ENCODE measurements around the gene CHST6. TPM values are rescaled to one million over a fixed set of nuclear protein-coding genes. Genes with fewer than 3 reads are reported as not detected.
"Not testable (repeated sequence)": the region's sequence is repeated elsewhere in the genome, so short reads cannot be mapped to it uniquely, and the experiment has no call there.

CHST6 gene
- polyA plus RNA-seq, 4 donors, result 1.0 to 10.1 (median 5.0) TPM

GRCh38 chr16:75463389-75464121, 31.7 kb downstream of the CHST6 start:
- DNase-seq, result peak; percentile 46 to 75
- H3K27ac ChIP-seq (ENCODE audit: low read depth in 1 of 3, low read length in 2 of 3), result peak overlapping the region; percentile 95 to 100 (median 96)
- peaks cover 0 to 22% (median 5%) of the 10 kb centered on the region in 3 donors for H3K4me1 ChIP-seq (ENCODE audit: control insufficient read depth in 3 of 3, insufficient read depth in 2 of 3, low read depth in 1 of 3, low read length in 2 of 3)
- WGBS, 3 donors, result 2 to 3% (median 2%) methylated on average over 20 to 39 of the region's 39 CpGs
- not testable (repeated sequence) for FAIRE-seq; H3K9me3 ChIP-seq (ENCODE audit: control insufficient read depth in 2 of 2, insufficient read depth in 1 of 2, low read depth in 1 of 2, low read length in 1 of 2); H3K36me3 ChIP-seq (ENCODE audit: control insufficient read depth in 3 of 3, insufficient read depth in 2 of 3, low read depth in 1 of 3, low read length in 3 of 3); H3K27me3 ChIP-seq (ENCODE audit: control insufficient read depth in 3 of 3, insufficient read depth in 3 of 3, low read length in 3 of 3)
- peak overlapping the region; percentile 71 to 95 (median 92) for H3K4me3 ChIP-seq (ENCODE audit: low read depth in 1 of 3, low read length in 3 of 3)

- 0 to 6% (median 1%) methylated on average over 2 of the region's 2 CpGs for WGBS, 3 donors
- Histone ChIP-seq H3K4me3 (ENCODE audit: low read depth in 1 of 3, low read length in 3 of 3) (peak overlapping the region in 2 of 3 donors; percentile 92 to 95), H3K27me3 (ENCODE audit: control insufficient read depth in 3 of 3, insufficient read depth in 3 of 3, low read length in 3 of 3) (no peaks in the 10 kb centered on the region), H3K4me1 (ENCODE audit: control insufficient read depth in 3 of 3, insufficient read depth in 2 of 3, low read depth in 1 of 3, low read length in 2 of 3) (peaks cover 0 to 28% (median 5%) of the 10 kb centered on the region in 3 donors), H3K9me3 (ENCODE audit: control insufficient read depth in 2 of 2, insufficient read depth in 1 of 2, low read depth in 1 of 2, low read length in 1 of 2) (no peaks in the 10 kb centered on the region), H3K27ac (ENCODE audit: low read depth in 1 of 3, low read length in 2 of 3) (peak overlapping the region in 2 of 3 donors; percentile 95 to 100), H3K36me3 (ENCODE audit: control insufficient read depth in 3 of 3, insufficient read depth in 2 of 3, low read depth in 1 of 3, low read length in 3 of 3) (peaks cover 0 to 8% (median 0%) of the 10 kb centered on the region in 3 donors)
- FAIRE-seq (no peak), DNase-seq (peak; percentile 39 to 43)
Measured at GRCh38 chr16:75462806-75463205, 32.4 kb downstream of the CHST6 start.

- FAIRE-seq, result no peak
- 15 to 55% (median 39%) methylated on average over 2 of the region's 2 CpGs for WGBS, 3 donors
- no peaks in the 10 kb centered on the region for H3K9me3 ChIP-seq (ENCODE audit: control insufficient read depth in 2 of 2, insufficient read depth in 1 of 2, low read depth in 1 of 2, low read length in 1 of 2)
- peaks cover 5 to 39% (median 6%) of the 10 kb centered on the region in 3 donors for H3K4me1 ChIP-seq (ENCODE audit: control insufficient read depth in 3 of 3, insufficient read depth in 2 of 3, low read depth in 1 of 3, low read length in 2 of 3)
- peak; percentile 30 to 61 for DNase-seq
- peak overlapping the region in 1 of 3 donors; percentile 21 for H3K27ac ChIP-seq (ENCODE audit: low read depth in 1 of 3, low read length in 2 of 3)
- peaks cover 0 to 16% (median 2%) of the 10 kb centered on the region in 3 donors for H3K36me3 ChIP-seq (ENCODE audit: control insufficient read depth in 3 of 3, insufficient read depth in 2 of 3, low read depth in 1 of 3, low read length in 3 of 3)
- no peaks in the 10 kb centered on the region for H3K27me3 ChIP-seq (ENCODE audit: control insufficient read depth in 3 of 3, insufficient read depth in 3 of 3, low read length in 3 of 3)
- H3K4me3 ChIP-seq (ENCODE audit: low read depth in 1 of 3, low read length in 3 of 3), result no peak overlapping the region
Measured at GRCh38 chr16:75461575-75461974, 33.7 kb downstream of the CHST6 start.

GRCh38 chr16:75460446-75460845, 34.8 kb downstream of the CHST6 start:
- H3K27ac ChIP-seq (ENCODE audit: low read depth in 1 of 3, low read length in 2 of 3), result peak overlapping the region in 1 of 3 donors; percentile 25
- H3K4me3 ChIP-seq (ENCODE audit: low read depth in 1 of 3, low read length in 3 of 3), result no peak overlapping the region
- 12 to 36% (median 24%) methylated on average over 1 of the region's 1 CpG for WGBS, 3 donors
- H3K27me3 ChIP-seq (ENCODE audit: control insufficient read depth in 3 of 3, insufficient read depth in 3 of 3, low read length in 3 of 3), result no peaks in the 10 kb centered on the region
- no peaks in the 10 kb centered on the region for H3K9me3 ChIP-seq (ENCODE audit: control insufficient read depth in 2 of 2, insufficient read depth in 1 of 2, low read depth in 1 of 2, low read length in 1 of 2)
- H3K4me1 ChIP-seq (ENCODE audit: control insufficient read depth in 3 of 3, insufficient read depth in 2 of 3, low read depth in 1 of 3, low read length in 2 of 3), result peaks cover 6 to 49% (median 13%) of the 10 kb centered on the region in 3 donors
- H3K36me3 ChIP-seq (ENCODE audit: control insufficient read depth in 3 of 3, insufficient read depth in 2 of 3, low read depth in 1 of 3, low read length in 3 of 3), result peaks cover 0 to 18% (median 2%) of the 10 kb centered on the region in 3 donors
- FAIRE-seq, result no peak
- DNase-seq, result no peak

GRCh38 chr16:75459691-75460090, 35.5 kb downstream of the CHST6 start:
- peak overlapping the region in 1 of 3 donors; percentile 25 for H3K27ac ChIP-seq (ENCODE audit: low read depth in 1 of 3, low read length in 2 of 3)
- no peaks in the 10 kb centered on the region for H3K27me3 ChIP-seq (ENCODE audit: control insufficient read depth in 3 of 3, insufficient read depth in 3 of 3, low read length in 3 of 3)
- DNase-seq (no peak), FAIRE-seq (no peak)
- peaks cover 6 to 49% (median 14%) of the 10 kb centered on the region in 3 donors for H3K4me1 ChIP-seq (ENCODE audit: control insufficient read depth in 3 of 3, insufficient read depth in 2 of 3, low read depth in 1 of 3, low read length in 2 of 3)
- peaks cover 0 to 20% (median 2%) of the 10 kb centered on the region in 3 donors for H3K36me3 ChIP-seq (ENCODE audit: control insufficient read depth in 3 of 3, insufficient read depth in 2 of 3, low read depth in 1 of 3, low read length in 3 of 3)
- no peaks in the 10 kb centered on the region for H3K9me3 ChIP-seq (ENCODE audit: control insufficient read depth in 2 of 2, insufficient read depth in 1 of 2, low read depth in 1 of 2, low read length in 1 of 2)
- WGBS, 3 donors, result 93 to 95% (median 94%) methylated on average over 4 of the region's 4 CpGs
- no peak overlapping the region for H3K4me3 ChIP-seq (ENCODE audit: low read depth in 1 of 3, low read length in 3 of 3)

- H3K4me1 ChIP-seq (ENCODE audit: control insufficient read depth in 3 of 3, insufficient read depth in 2 of 3, low read depth in 1 of 3, low read length in 2 of 3), result peaks cover 8 to 49% (median 14%) of the 10 kb centered on the region in 3 donors
- H3K27ac ChIP-seq (ENCODE audit: low read depth in 1 of 3, low read length in 2 of 3), result peak overlapping the region; percentile 37 to 77 (median 70)
- H3K4me3 ChIP-seq (ENCODE audit: low read depth in 1 of 3, low read length in 3 of 3), result no peak overlapping the region
- WGBS, 3 donors, result 27 to 62% (median 38%) methylated on average over 2 of the region's 2 CpGs
- peaks cover 0 to 21% (median 2%) of the 10 kb centered on the region in 3 donors for H3K36me3 ChIP-seq (ENCODE audit: control insufficient read depth in 3 of 3, insufficient read depth in 2 of 3, low read depth in 1 of 3, low read length in 3 of 3)
- FAIRE-seq (no peak), DNase-seq (peak; percentile 70 to 87)
- no peaks in the 10 kb centered on the region for H3K9me3 ChIP-seq (ENCODE audit: control insufficient read depth in 2 of 2, insufficient read depth in 1 of 2, low read depth in 1 of 2, low read length in 1 of 2)
- no peaks in the 10 kb centered on the region for H3K27me3 ChIP-seq (ENCODE audit: control insufficient read depth in 3 of 3, insufficient read depth in 3 of 3, low read length in 3 of 3)
Measured at GRCh38 chr16:75458439-75458838, 36.8 kb downstream of the CHST6 start.

- 17 to 64% (median 28%) methylated on average over 4 of the region's 4 CpGs for WGBS, 3 donors
- FAIRE-seq (no peak), DNase-seq (peak in 1 of 2 donors; percentile 36)
- Histone ChIP-seq H3K27ac (ENCODE audit: low read depth in 1 of 3, low read length in 2 of 3) (peak overlapping the region; percentile 37 to 77 (median 70)), H3K36me3 (ENCODE audit: control insufficient read depth in 3 of 3, insufficient read depth in 2 of 3, low read depth in 1 of 3, low read length in 3 of 3) (peaks cover 0 to 21% (median 2%) of the 10 kb centered on the region in 3 donors), H3K4me3 (ENCODE audit: low read depth in 1 of 3, low read length in 3 of 3) (no peak overlapping the region), H3K4me1 (ENCODE audit: control insufficient read depth in 3 of 3, insufficient read depth in 2 of 3, low read depth in 1 of 3, low read length in 2 of 3) (peaks cover 11 to 52% (median 14%) of the 10 kb centered on the region in 3 donors), H3K9me3 (ENCODE audit: control insufficient read depth in 2 of 2, insufficient read depth in 1 of 2, low read depth in 1 of 2, low read length in 1 of 2) (no peaks in the 10 kb centered on the region), H3K27me3 (ENCODE audit: control insufficient read depth in 3 of 3, insufficient read depth in 3 of 3, low read length in 3 of 3) (no peaks in the 10 kb centered on the region)
Measured at GRCh38 chr16:75458029-75458428, 37.2 kb downstream of the CHST6 start.

- FAIRE-seq (no peak), DNase-seq (no peak)
- H3K27ac ChIP-seq (ENCODE audit: low read depth in 1 of 3, low read length in 2 of 3), result peak overlapping the region; percentile 0 to 70 (median 49)
- no peaks in the 10 kb centered on the region for H3K9me3 ChIP-seq (ENCODE audit: control insufficient read depth in 2 of 2, insufficient read depth in 1 of 2, low read depth in 1 of 2, low read length in 1 of 2)
- H3K27me3 ChIP-seq (ENCODE audit: control insufficient read depth in 3 of 3, insufficient read depth in 3 of 3, low read length in 3 of 3), result no peaks in the 10 kb centered on the region
- WGBS, 3 donors, result 18 to 63% (median 46%) methylated on average over 5 of the region's 5 CpGs
- peaks cover 13 to 57% (median 14%) of the 10 kb centered on the region in 3 donors for H3K4me1 ChIP-seq (ENCODE audit: control insufficient read depth in 3 of 3, insufficient read depth in 2 of 3, low read depth in 1 of 3, low read length in 2 of 3)
- H3K36me3 ChIP-seq (ENCODE audit: control insufficient read depth in 3 of 3, insufficient read depth in 2 of 3, low read depth in 1 of 3, low read length in 3 of 3), result peaks cover 0 to 21% (median 2%) of the 10 kb centered on the region in 3 donors
- H3K4me3 ChIP-seq (ENCODE audit: low read depth in 1 of 3, low read length in 3 of 3), result no peak overlapping the region
Measured at GRCh38 chr16:75457485-75458021, 37.7 kb downstream of the CHST6 start.
